ENCODE measurements around the gene PHLDA3. TPM values are rescaled to one million over a fixed set of nuclear protein-coding genes. Genes with fewer than 3 reads are reported as not detected.

PHLDA3 gene
- total and polyA plus RNA-seq, 7 donors = 3.2 to 135 (median 93.4) TPM

DNA sequence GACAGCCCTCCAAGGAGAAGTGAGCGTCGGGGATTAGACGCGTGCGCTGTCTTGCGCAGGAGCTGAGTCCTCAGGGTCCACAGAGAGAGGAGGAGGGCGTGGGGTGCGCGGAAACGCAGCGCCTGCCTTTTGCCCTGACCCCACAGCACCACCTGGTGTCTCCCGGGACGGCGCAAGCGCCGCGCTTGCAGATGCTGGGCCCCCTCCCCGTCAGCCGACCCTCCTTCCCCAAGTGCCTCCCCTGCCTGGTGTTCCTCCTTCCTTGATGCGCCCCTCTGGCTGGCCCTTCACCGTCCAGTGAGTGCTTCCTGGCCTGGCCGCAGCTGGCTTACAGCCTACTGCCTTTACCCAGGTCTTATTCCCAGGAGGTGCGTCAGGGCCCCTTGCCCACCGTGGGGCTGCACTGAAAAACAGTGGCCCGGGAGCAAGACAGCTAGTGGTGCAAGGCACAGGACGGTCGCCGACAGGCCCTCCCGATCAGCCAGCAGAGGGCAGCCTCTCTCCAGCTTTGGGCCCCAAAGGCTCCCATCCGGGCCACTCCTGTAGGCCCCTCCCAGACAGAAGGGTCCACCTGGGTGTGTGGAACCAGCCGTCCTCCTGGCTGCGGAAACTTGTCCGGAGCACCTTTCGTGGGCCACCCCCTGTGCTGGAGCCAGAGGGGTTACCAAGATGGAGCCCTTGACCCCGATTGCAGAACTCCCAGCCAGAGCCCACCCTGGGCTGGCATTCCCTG is 12.9 kb upstream of the PHLDA3 start:
- Histone ChIP-seq H3K4me3 (peak overlapping the region in 3 of 4 donors; percentile 27 to 36 (median 34)), H3K36me3 (peaks cover 31 to 38% (median 36%) of the 10 kb centered on the region in 4 donors), H3K9me3 (no peaks in the 10 kb centered on the region), H3K27ac (peak overlapping the region; percentile 92 to 98 (median 96)), H3K4me1 (peaks cover 0 to 53% (median 48%) of the 10 kb centered on the region in 4 donors), H3K27me3 (no peaks in the 10 kb centered on the region)
- intact Hi-C loops (cut with DNase I) = loop anchor here (1.0 to 2.0 kb wide), 3 partner anchors 14 to 33 kb away; no protein-coding TSS in a partner anchor
- WGBS, 2 donors = 3 to 6% methylated on average over 35 of the region's 35 CpGs
- TF ChIP-seq POLR2A (IDR thresholded peaks at IDR 0.05) (no peak), POLR2AphosphoS5 (IDR thresholded peaks at IDR 0.05) (peak; percentile 46 to 90 (median 71))
- TF ChIP-seq, protein P1, sequence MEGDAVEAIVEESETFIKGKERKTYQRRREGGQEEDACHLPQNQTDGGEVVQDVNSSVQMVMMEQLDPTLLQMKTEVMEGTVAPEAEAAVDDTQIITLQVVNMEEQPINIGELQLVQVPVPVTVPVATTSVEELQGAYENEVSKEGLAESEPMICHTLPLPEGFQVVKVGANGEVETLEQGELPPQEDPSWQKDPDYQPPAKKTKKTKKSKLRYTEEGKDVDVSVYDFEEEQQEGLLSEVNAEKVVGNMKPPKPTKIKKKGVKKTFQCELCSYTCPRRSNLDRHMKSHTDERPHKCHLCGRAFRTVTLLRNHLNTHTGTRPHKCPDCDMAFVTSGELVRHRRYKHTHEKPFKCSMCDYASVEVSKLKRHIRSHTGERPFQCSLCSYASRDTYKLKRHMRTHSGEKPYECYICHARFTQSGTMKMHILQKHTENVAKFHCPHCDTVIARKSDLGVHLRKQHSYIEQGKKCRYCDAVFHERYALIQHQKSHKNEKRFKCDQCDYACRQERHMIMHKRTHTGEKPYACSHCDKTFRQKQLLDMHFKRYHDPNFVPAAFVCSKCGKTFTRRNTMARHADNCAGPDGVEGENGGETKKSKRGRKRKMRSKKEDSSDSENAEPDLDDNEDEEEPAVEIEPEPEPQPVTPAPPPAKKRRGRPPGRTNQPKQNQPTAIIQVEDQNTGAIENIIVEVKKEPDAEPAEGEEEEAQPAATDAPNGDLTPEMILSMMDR (IDR thresholded peaks at IDR 0.05) = peak; percentile 86 to 98 (median 96)
- DNase-seq = peak; percentile 96

DNA sequence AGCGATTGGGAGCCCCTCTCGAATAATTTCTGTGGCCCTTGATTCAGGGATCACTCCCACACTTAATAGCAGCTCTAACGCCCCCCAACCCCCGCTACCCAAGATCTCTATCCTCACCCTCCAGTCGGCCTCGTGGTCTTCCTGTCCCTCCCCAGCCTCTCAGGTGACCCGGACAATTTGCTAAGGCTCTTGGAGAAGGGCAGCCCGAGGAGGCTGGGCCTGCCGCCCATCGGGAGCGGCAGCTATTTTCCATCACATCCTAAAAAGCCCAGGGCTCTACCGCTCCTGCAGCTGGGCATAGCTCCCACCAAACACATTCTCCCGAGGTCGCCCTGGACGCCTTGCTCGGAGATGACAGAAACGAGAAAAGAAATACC is 12.0 kb upstream of the PHLDA3 start:
- DNase-seq = no peak
- Histone ChIP-seq H3K4me3 (peak overlapping the region in 3 of 4 donors; percentile 27 to 36 (median 34)), H3K27me3 (no peaks in the 10 kb centered on the region), H3K27ac (peak overlapping the region; percentile 92 to 98 (median 96)), H3K36me3 (peaks cover 22 to 29% (median 27%) of the 10 kb centered on the region in 4 donors), H3K4me1 (peaks cover 0 to 44% (median 39%) of the 10 kb centered on the region in 4 donors), H3K9me3 (no peaks in the 10 kb centered on the region)
- TF ChIP-seq, protein P1 (IDR thresholded peaks at IDR 0.05) = no peak
- TF ChIP-seq POLR2AphosphoS5 (IDR thresholded peaks at IDR 0.05) (peak in 1 of 4 donors; percentile 1), EP300 (IDR thresholded peaks at IDR 0.05) (no peak), POLR2A (IDR thresholded peaks at IDR 0.05) (no peak)
- 2 to 7% methylated on average over 17 of the region's 17 CpGs for WGBS, 2 donors
- intact Hi-C loops (cut with DNase I) = loop anchor here (1.0 to 2.0 kb wide), 2 partner anchors 13 to 32 kb away; no protein-coding TSS in a partner anchor

DNA sequence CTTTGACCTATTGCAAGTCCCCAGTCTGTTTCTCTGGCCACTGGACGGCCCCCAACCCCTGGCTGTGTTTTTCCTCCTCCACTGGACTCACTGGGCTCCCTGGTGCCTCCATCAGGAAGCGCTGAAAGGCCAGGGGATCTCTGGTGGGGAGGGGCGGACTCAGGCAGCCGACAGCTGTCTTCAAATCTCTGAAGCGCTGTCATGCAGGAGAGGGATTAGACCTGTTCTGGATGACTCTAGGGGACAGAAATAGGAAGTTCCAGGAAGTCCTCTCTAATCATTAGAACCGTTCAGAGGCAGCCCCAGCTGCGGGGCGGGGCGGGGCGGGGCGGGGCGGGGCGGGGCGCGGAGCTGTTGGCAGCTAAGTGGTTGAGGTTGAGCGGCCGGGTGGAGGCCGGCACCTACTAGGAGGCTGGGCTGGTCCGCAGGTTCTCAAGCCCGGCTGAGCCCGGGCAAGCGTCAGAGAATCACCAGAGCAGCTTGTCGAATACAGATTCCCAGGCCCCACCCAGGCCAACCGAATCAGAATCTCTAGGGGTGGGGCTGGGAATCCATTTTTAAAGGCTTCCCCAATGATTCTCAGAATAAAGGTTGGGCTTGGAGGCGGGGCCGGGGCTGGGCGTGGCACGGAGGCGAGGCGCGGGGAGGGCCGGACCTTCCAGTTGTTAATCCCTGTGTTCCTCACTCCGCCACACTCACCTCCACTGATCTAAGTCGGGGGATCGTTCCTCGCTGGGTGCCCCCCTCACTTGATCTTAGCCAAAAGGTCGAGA is 11.4 kb upstream of the PHLDA3 start:
- DNase-seq = peak; percentile 92
- Histone ChIP-seq H3K27ac (peak overlapping the region; percentile 92 to 98 (median 96)), H3K36me3 (peaks cover 17 to 23% (median 21%) of the 10 kb centered on the region in 4 donors), H3K27me3 (no peaks in the 10 kb centered on the region), H3K4me1 (peaks cover 0 to 38% (median 33%) of the 10 kb centered on the region in 4 donors), H3K4me3 (peak overlapping the region in 3 of 4 donors; percentile 27 to 36 (median 34)), H3K9me3 (no peaks in the 10 kb centered on the region)
- intact Hi-C loops (cut with DNase I) = loop anchor here (1.0 to 2.0 kb wide), 2 partner anchors 12 to 32 kb away; no protein-coding TSS in a partner anchor
- TF ChIP-seq, protein P1 (IDR thresholded peaks at IDR 0.05) = no peak
- TF ChIP-seq POLR2AphosphoS5 (IDR thresholded peaks at IDR 0.05) = peak; percentile 38 to 67 (median 58)
- no peak for TF ChIP-seq EP300 (IDR thresholded peaks at IDR 0.05)
- TF ChIP-seq POLR2A (IDR thresholded peaks at IDR 0.05) = peak in 1 of 2 donors; percentile 39
- 3 to 9% methylated on average over 37 of the region's 37 CpGs for WGBS, 2 donors

DNA sequence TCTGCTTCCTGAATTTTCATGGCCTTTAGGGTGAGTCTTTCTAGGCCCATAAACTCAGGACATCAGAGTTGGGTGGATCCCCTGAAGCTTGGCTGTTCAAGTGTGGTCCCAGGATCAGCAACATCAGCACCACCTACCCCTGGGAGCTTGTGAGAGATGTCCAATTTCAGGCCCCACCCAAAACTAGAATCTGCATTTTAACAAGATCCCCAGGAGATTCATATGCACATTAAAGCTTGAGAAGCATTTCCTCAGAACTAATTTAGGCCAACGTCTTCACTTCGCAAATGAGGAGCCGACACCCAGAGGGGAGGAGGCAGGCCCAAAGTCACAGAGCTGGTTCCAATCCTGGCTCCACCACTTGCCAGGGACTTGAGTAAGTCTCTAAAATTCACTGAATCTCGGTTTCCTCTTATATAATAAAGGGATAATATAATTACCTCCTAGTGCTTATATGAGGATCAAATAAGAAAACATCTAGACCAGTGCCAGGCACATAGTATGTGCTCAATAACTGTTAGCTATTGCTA is 10.3 kb upstream of the PHLDA3 start:
- intact Hi-C loops (cut with DNase I) = no loop called here
- 76 to 86% methylated on average over 4 of the region's 4 CpGs for WGBS, 2 donors
- Histone ChIP-seq H3K9me3 (no peaks in the 10 kb centered on the region), H3K4me3 (no peak overlapping the region), H3K27me3 (no peaks in the 10 kb centered on the region), H3K36me3 (peaks cover 7 to 11% (median 10%) of the 10 kb centered on the region in 4 donors), H3K4me1 (peaks cover 0 to 32% (median 27%) of the 10 kb centered on the region in 4 donors), H3K27ac (peak overlapping the region; percentile 92 to 98 (median 96))
- TF ChIP-seq EP300 (IDR thresholded peaks at IDR 0.05) (no peak), POLR2A (IDR thresholded peaks at IDR 0.05) (no peak), POLR2AphosphoS5 (IDR thresholded peaks at IDR 0.05) (peak in 1 of 4 donors; percentile 11)
- TF ChIP-seq, protein P1 (IDR thresholded peaks at IDR 0.05) = no peak
- DNase-seq = no peak

Measured in sigmoid colon (tissue), 7 donors.